MM.1S (cell line): ENCODE data around the gene MRNIP.

ENCODE experiments used
- DNase-seq: peaks from one replicate; pipeline ENCODE4 v3.0.0-alpha.2; 2015
- H2AFZ ChIP-seq: fragments of 300-600 bp; sonication (generic); 2 replicates; pipeline ENCODE4 v1.6.0; 2016; ENCODE audit warnings: antibody characterized with exemption, low read length
- H3F3A ChIP-seq: fragments of 300-600 bp; sonication (generic); 2 replicates; pipeline ENCODE4 v1.6.1; 2016; ENCODE audit warnings: mild to moderate bottlenecking, antibody characterized with exemption, low read length, moderate library complexity, mixed read lengths; ENCODE audit not compliant: insufficient read depth
- H3K27ac ChIP-seq: fragments of 300-600 bp; sonication (generic); 2 replicates; pipeline ENCODE4 v1.5.1; 2016; ENCODE audit warnings: mild to moderate bottlenecking, low read length
- H3K27me3 ChIP-seq: fragments of 300-600 bp; sonication (generic); replicated peaks from 2 replicates; pipeline ENCODE4 v1.6.0; 2016; ENCODE audit warnings: low read length; ENCODE audit not compliant: insufficient read depth
- H3K36me3 ChIP-seq: fragments of 300-600 bp; sonication (generic); replicated peaks from 2 replicates; pipeline ENCODE4 v1.6.1; 2016; ENCODE audit warnings: mild to moderate bottlenecking, low read length, mixed read lengths; ENCODE audit not compliant: insufficient read depth
- H3K4me1 ChIP-seq: fragments of 300-600 bp; sonication (generic); 2 replicates; pipeline ENCODE4 v1.6.1; 2016; ENCODE audit warnings: low read length, mixed read lengths
- H3K4me2 ChIP-seq: fragments of 300-600 bp; sonication (generic); 2 replicates; pipeline ENCODE4 v1.6.0; 2016; ENCODE audit warnings: low read depth, low read length
- H3K4me3 ChIP-seq: fragments of 300-600 bp; sonication (generic); 2 replicates; pipeline ENCODE4 v1.5.1; 2016; ENCODE audit warnings: low read length, mixed read lengths
- H3K79me2 ChIP-seq: fragments of 300-600 bp; sonication (generic); 2 replicates; pipeline ENCODE4 v1.6.1; 2016; ENCODE audit warnings: mixed run types, low read length, mixed read lengths
- H3K9ac ChIP-seq: fragments of 300-600 bp; sonication (generic); 2 replicates; pipeline ENCODE4 v1.6.1; 2016; ENCODE audit warnings: low read length, mixed read lengths
- H3K9me2 ChIP-seq: fragments of 300-600 bp; sonication (generic); replicated peaks from 2 replicates; pipeline ENCODE4 v1.6.1; 2016; ENCODE audit warnings: mild to moderate bottlenecking, low read length, mixed read lengths; ENCODE audit not compliant: insufficient read depth
- H3K9me3 ChIP-seq: fragments of 300-600 bp; sonication (generic); replicated peaks from 2 replicates; pipeline ENCODE4 v1.6.1; 2016; ENCODE audit warnings: mild to moderate bottlenecking, low read length, mixed read lengths; ENCODE audit not compliant: insufficient read depth
- H4K20me1 ChIP-seq: fragments of 300-600 bp; sonication (generic); 2 replicates; pipeline ENCODE4 v1.6.1; 2016; ENCODE audit warnings: mild to moderate bottlenecking, low read length, moderate library complexity, mixed read lengths; ENCODE audit not compliant: insufficient read depth
- EZH2 ChIP-seq: fragments of 300-600 bp; sonication (generic); optimal IDR thresholded peaks from 2 replicates; pipeline ENCODE3; 2017; ENCODE audit warnings: low read depth, mild to moderate bottlenecking, antibody characterized with exemption, low read length, mixed read lengths
- EZH2phosphoT487 ChIP-seq: fragments of 300-600 bp; sonication (generic); IDR thresholded peaks from 2 replicates; pipeline ENCODE4 v1.6.1; 2018; ENCODE audit warnings: antibody characterized with exemption, low read length
- TF ChIP-seq, protein P1 (sequence below): fragments of 300-600 bp; sonication (generic); IDR thresholded peaks from 2 replicates; pipeline ENCODE4 v1.5.1; 2016; ENCODE audit warnings: antibody characterized with exemption, low read length, mixed read lengths

The MRNIP gene

DNA sequence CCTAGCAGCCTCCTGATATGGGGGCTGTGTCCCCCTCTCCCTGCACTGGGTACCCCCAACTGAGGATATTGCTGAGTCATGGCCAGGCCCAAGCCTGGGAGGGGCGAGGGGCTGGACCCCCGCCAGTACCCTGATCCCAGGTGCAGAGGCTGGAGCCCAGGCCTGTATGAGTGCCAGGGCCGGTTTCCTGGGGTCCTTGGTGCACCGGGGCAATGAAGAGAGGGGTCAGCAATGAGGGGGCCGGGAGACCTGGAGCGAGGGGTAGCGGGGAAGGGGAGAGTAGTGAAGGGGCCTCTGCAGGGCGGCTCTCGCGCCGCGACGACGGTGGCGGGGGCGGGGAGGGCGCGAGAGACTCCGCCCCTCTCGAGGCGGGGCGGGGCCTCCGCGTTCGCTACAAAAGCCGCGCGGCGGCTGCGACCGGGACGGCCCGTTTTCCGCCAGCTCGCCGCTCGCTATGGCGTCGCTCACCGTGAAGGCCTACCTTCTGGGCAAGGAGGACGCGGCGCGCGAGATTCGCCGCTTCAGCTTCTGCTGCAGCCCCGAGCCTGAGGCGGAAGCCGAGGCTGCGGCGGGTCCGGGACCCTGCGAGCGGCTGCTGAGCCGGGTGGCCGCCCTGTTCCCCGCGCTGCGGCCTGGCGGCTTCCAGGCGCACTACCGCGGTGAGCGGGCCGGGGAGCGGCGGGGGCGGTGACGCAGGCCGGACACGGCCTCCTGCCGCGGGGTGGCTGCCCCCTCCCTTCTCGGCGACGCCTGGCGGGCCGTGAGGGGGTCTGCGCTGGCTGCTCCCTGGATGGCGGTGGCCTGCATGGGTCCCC is 37.9 kb downstream of the MRNIP start, which contains the start of gene SQSTM1:
TSS of gene SQSTM1 (plus strand) at position 423 of the 815 bp plus-strand sequence. CDS start at position 455, 32 bp downstream.
- DNase-seq = peak; percentile 82
- H3K36me3 ChIP-seq = peaks cover 15% of the 10 kb centered on the region
- peaks cover 32% of the 10 kb centered on the region for H3F3A ChIP-seq
- peaks cover 65% of the 10 kb centered on the region for H3K79me2 ChIP-seq
- no peak for TF ChIP-seq EZH2
- no peak for TF ChIP-seq EZH2phosphoT487
- TF ChIP-seq, protein P1, sequence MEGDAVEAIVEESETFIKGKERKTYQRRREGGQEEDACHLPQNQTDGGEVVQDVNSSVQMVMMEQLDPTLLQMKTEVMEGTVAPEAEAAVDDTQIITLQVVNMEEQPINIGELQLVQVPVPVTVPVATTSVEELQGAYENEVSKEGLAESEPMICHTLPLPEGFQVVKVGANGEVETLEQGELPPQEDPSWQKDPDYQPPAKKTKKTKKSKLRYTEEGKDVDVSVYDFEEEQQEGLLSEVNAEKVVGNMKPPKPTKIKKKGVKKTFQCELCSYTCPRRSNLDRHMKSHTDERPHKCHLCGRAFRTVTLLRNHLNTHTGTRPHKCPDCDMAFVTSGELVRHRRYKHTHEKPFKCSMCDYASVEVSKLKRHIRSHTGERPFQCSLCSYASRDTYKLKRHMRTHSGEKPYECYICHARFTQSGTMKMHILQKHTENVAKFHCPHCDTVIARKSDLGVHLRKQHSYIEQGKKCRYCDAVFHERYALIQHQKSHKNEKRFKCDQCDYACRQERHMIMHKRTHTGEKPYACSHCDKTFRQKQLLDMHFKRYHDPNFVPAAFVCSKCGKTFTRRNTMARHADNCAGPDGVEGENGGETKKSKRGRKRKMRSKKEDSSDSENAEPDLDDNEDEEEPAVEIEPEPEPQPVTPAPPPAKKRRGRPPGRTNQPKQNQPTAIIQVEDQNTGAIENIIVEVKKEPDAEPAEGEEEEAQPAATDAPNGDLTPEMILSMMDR = no peak
- no peaks in the 10 kb centered on the region for H3K27me3 ChIP-seq
- H4K20me1 ChIP-seq = peaks cover 26% of the 10 kb centered on the region
- peak within 1 kb of the TSS; percentile 60; the same call in 1 of the 2 replicates for H2AFZ ChIP-seq
- H3K4me1 ChIP-seq = peaks cover 31% of the 10 kb centered on the region
- peak within 1 kb of the TSS; percentile 96 for H3K4me2 ChIP-seq
- no peaks in the 10 kb centered on the region for H3K9me3 ChIP-seq
- H3K9ac ChIP-seq = peak within 1 kb of the TSS; percentile 100
- H3K9me2 ChIP-seq = no peaks in the 10 kb centered on the region
- H3K27ac ChIP-seq = peak within 1 kb of the TSS; percentile 98
- peak within 1 kb of the TSS; percentile 96 for H3K4me3 ChIP-seq

DNA sequence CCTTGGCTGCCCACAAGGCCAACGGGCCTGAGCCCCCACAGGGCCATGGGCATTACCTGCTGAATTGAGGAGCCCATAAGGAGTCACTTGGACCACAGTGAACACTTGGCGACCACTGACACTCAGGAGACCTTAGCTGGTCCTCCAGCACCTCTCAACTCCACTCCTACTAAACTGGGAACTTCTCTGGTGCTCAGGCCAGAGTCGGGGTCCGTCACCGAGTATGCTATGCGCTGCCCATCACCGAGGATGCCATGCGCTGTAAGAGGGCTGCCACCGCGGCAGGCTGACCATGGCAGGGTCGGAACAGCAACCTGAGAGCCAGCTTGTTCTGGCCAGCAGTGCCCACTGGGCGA is 38.5 kb downstream of the MRNIP start:
- peak overlapping the region; percentile 98 for H3K27ac ChIP-seq
- peaks cover 25% of the 10 kb centered on the region for H4K20me1 ChIP-seq
- H3K9me2 ChIP-seq = no peaks in the 10 kb centered on the region
- peak overlapping the region; percentile 100 for H3K9ac ChIP-seq
- peaks cover 9% of the 10 kb centered on the region; the same call in 1 of the 2 replicates for H3K36me3 ChIP-seq
- H3K79me2 ChIP-seq = peaks cover 59% of the 10 kb centered on the region
- peaks cover 29% of the 10 kb centered on the region for H3F3A ChIP-seq
- H2AFZ ChIP-seq = peak overlapping the region; percentile 60; the same call in 1 of the 2 replicates
- peaks cover 31% of the 10 kb centered on the region for H3K4me1 ChIP-seq
- TF ChIP-seq EZH2phosphoT487 (no peak), EZH2 (no peak)
- TF ChIP-seq, protein P1 = no peak
- H3K9me3 ChIP-seq = no peaks in the 10 kb centered on the region
- peak overlapping the region; percentile 96 for H3K4me2 ChIP-seq
- H3K27me3 ChIP-seq = no peaks in the 10 kb centered on the region
- no peak for DNase-seq
- peak overlapping the region; percentile 96 for H3K4me3 ChIP-seq

DNA sequence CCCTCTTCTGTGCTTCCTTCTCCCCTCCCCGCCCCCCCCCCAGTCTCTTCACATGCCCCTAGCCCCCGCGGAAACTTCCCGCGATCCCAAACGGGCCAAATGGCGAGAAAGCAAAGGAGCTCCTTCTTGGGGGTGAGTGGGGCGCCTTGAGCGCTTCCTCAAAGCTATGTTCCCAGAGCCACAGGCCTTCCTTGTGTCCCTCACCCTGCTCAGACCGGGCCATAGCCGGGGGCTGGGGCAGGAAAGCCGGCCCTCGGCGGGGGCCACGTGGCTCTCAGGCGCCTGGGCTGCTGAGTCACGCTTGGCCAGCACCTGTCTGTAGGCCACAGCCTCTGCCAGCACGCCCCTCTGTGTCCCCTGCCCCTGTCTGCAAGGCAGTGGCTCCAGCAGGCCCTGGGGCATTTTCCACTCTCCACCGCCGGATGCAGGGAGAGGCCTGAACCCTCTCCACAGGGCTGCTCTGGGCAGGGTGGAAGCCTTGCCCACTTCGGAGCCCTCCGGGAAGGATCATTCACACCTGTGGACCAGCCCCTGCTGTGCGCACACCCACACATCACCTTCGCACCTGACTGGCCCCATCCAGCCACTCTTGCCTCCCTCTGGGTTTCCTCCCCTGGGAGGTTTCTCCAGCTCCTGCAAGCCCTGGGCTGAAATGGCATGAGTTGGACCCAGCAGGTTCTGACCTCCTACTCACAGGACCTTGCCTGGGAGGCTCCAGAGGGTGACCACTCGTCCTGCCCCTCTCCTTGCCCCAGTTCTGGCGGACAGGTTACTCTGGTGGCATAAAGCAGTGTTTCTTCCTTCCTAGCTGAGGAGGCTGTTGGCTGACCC is 39.1 kb downstream of the MRNIP start:
- Histone ChIP-seq H3F3A (peaks cover 29% of the 10 kb centered on the region), H3K9me2 (no peaks in the 10 kb centered on the region), H3K4me1 (peaks cover 31% of the 10 kb centered on the region), H4K20me1 (peaks cover 20% of the 10 kb centered on the region), H3K36me3 (peaks cover 9% of the 10 kb centered on the region; the same call in 1 of the 2 replicates), H3K9me3 (no peaks in the 10 kb centered on the region), H3K4me3 (no peak overlapping the region), H3K9ac (peak overlapping the region; percentile 49), H3K79me2 (peaks cover 53% of the 10 kb centered on the region), H2AFZ (0 out of 2 replicates have a peak overlapping the region, but pooled peaks have one; percentile 9), H3K27ac (peak overlapping the region; percentile 98), H3K4me2 (peak overlapping the region; percentile 96), H3K27me3 (no peaks in the 10 kb centered on the region)
- peak; percentile 39 for DNase-seq
- TF ChIP-seq, protein P1 = no peak
- no peak for TF ChIP-seq EZH2
- no peak for TF ChIP-seq EZH2phosphoT487
